ENCODE measurements around the gene CD300C. TPM values are rescaled to one million over a fixed set of nuclear protein-coding genes. Genes with fewer than 3 reads are reported as not detected.
"Not testable (repeated sequence)": the region's sequence is repeated elsewhere in the genome, so short reads cannot be mapped to it uniquely, and the experiment has no call there.

Gene CD300C
- total RNA-seq, 1 donor from 2014 or later, result not detected

DNA sequence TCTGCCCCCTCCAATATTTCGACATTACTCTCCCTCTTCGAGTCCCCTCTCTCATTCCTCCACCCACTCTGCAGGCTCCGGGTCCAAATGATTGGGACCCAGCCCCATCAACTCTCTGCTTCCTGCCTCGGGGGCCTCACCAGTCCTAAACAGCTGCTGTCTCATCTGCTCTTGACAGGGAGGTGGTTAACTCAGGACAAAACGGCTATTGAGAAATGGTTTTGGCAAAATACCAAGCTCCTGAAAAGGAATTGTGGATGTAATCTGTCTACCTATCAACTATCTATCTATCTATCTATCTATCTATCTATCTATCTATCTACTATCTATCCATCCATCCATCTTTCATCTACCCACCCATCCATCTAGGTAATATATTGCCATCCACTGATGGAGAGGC, 19.2 kb upstream of the CD300C start:
- FAIRE-seq (no peak), DNase-seq (ENCODE audit: low spot score in 2 of 2) (no peak)

DNA sequence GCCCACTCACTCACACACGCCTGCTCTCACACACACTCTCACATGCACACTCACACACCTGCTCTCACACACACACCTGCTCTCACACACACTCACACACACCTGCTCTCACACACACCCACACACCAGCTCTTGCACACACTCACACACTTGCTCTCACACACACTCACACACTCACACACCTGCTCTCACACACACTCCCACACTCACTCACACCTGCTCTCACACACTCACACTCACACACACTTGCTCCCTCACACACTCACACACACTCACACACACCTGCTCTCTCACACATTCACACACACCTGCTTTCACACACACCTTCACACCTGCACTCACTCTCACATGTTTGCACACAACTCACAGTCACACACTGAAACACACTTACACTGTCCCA, 17.4 kb upstream of the CD300C start:
- FAIRE-seq, result no peak
- no peak for DNase-seq (ENCODE audit: low spot score in 2 of 2)

DNA sequence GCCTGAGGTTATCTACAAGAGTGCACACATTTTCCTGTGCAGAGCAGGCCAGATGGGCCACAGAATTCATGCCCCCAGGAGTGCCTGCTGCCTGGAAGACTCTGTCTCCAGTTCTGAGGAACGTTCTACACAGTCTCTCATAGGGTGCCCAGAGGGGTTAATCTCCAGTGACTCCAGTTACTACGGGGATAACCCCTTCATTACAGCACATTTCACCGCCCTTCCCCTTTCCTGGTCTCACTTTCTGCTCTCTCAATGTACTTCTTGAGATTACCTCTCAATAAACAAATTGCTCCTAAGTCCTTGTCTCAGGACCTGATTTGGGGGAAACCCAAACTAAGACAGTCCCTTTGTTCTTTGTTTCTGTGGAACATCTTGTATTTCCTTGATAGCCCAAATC, 15.7 kb upstream of the CD300C start:
- FAIRE-seq (no peak), DNase-seq (ENCODE audit: low spot score in 2 of 2) (no peak)

DNA sequence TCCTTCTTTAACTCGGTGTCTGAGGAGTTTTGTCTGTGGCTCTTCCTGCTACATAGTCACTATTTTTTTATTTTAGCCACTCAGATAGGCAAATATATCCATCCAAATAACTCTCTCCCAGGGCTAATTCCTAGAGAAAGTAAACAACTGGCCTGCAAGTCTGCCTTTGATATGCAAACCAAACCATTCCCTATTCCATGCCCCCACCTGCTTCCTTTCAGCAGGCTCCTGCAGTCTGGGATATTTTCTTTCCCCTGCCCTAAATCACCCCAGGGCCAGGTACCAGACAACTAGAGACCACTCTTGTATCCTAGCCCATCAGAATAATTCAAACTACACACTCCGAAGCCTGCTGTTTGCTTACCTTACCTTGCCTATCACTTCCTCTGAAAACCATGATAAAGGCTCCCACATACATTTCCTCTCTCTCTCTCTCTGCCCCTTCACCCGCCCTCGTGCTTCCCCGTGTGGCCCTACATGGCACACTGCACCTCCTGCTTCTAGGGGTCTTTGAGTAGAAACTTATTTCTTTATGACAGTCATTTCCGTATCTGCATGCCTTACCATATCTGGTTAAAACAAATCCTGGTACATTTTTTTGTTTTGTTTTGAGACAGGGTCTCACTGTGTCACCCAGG, 13.1 kb upstream of the CD300C start:
- FAIRE-seq (no peak), DNase-seq (ENCODE audit: low spot score in 2 of 2) (no peak)

DNA sequence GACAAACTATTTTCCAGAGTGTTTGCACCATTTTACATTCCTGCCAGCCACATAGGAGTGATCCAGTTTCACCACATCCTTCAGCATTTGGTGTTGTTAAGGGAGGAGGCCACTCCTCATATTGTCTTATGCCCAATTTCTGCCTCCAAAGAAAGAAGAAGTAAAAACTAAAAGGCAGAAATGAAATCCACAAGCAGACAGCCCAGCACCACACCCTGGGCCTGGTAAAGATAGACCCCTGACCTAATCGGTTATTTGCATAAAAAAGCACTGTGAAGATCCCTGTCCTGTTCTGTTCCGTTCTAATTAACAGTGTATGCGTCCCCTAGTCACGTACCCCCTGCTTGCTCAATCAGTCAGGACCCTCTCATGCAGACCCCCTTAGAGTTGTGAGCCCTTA, 12.5 kb upstream of the CD300C start:
- not testable (repeated sequence) for DNase-seq (ENCODE audit: low spot score in 2 of 2); FAIRE-seq

DNA sequence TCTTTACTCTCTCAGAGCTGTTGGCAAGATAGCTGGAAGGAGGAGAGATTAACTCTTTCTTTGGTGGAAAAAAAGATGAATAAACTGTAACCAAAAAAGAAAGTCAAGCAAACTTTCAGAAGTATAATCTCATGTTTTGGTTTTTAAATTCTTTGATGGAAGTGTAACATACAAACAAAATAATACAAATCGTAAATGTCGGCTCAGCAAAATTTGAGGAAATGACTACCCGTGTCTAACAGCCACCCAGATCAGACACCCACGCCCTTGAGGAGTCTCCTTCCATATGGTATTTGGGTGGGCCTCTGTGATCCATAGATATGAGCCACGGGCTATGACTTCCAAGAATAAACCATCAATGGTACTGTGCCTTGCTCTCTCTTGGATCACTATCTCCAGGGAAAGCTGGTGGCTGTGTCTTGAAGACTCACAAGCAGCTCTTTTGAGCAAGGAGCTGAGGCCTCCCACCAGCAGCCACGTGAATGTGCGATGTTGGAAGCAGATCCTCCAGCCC, 9.6 kb upstream of the CD300C start:
- no peak for FAIRE-seq
- no peak for DNase-seq (ENCODE audit: low spot score in 2 of 2)

DNA sequence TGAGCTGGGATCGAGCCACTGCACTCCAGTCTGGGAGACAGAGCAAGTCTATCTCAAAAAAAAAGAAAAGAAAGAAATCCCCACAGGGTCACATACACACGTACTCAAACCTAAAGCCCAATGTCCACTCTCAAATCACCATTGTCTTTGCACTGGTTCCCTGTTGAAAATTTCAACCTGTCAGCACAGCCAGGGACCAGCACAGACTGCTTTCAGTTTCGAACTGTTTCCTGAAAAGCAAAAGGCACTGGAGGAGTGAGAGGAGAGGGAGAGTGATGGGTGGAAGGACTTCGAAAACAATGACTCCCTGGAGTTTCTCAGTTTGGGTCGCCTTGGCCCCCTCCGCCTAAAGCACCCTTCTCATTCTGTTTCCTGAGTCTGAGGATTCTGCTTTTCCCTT, 9.0 kb upstream of the CD300C start:
- FAIRE-seq, result no peak

DNA sequence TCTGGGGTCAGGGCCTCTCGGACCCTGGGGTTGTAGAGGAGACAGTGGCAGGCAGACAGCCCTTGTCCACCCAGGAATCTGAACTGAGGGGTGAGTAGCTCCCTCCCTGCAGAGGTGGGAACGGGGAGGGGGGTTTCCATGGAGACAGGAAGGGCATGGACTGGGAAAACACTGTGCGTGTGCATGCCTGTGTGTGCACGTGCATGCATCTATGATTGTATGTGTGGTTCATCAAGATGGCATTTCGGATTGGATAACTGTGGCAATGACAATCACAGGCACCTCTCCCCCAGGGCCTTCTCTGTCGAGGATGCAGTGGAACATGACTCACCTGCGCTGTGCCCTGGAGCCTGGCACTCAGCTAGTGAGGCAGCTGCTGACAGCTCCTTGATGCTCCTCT, 6.1 kb upstream of the CD300C start:
- no peak for DNase-seq (ENCODE audit: low spot score in 2 of 2)

More for the DNA sequence above, 9.0 kb upstream of the CD300C start:
- no peak for DNase-seq (ENCODE audit: low spot score in 2 of 2)

DNA sequence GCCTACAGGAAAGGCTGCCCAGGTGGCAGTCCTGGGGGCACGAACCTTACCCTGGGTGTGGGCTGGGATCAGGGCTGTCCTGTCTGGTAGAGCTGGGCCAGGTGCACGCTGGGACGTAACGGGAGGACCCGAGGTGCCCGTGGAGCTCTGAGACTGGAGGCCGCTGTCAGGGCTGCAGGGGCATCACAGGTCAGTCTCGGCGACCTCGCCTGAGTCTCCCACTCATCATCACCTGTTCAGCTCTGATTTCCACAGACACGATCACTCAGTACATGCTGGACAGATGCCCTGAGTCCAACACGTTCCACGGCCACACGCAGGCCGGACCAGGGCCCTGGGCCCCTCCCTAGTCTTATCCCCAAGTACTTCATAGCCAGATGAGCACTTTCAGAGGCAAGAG, 4.7 kb upstream of the CD300C start:
- FAIRE-seq (no peak), DNase-seq (ENCODE audit: low spot score in 2 of 2) (no peak)

More for the DNA sequence above, 6.1 kb upstream of the CD300C start:
- no peak for FAIRE-seq

DNA sequence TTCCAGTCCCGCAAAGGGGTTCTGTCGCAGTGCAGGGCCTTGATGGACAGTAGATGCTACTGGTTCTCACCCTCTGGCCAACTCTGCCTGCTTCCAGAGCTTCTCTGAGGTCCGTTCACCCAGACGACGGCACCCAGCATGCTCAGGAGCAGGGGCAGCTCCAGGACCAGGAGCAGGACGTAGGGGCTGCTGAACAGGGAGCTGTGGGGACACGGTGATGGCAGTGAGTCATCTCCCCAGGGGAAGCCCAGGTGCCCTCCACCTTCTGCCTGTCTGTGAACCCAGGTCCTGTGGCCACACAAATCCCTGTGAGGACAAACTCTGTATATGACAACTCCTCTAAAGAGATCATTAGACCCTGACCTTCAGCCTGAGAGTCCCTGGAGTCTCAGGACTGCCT, 3.4 kb upstream of the CD300C start:
- DNase-seq (ENCODE audit: low spot score in 2 of 2) (no peak), FAIRE-seq (no peak)

DNA sequence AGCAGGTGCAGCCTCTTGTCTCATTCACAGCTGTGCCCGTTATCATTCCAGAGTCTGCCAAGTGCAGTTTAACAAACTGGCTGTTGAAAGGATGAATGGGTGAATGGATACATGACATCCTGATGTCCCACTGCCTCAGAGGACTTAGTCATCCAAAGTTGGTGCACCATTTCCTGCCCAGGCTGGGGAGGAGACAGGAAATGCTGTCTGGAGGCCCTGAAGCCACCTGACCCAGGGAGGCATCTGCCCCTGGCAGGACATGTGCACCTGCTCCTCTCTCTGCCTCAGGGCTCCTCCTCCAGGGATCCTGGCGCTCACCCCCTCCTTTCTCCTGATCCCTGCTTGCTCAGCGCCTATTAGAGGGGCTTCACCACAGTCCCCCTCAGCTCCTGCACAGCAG, 1.8 kb upstream of the CD300C start:
- FAIRE-seq, result no peak
- no peak for DNase-seq (ENCODE audit: low spot score in 2 of 2)

DNA sequence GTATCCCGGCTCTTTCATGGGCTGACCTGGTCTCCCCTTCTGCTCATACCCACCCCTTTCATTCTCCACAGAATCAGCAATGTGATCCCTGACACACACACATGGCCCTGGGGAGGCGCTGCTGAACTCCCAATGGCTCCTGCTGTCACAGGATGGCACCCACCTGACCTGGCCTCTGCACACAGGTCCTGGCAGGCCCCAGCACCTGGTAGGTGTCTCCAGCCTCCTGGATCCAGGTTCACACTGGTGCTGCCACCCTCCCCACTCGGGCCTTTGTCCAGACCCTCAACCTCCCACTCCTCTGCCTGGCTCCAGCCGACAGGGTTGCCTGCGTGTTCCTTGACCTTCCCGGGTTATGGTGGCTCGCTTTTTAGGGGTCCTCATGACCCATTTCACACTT, 1.3 kb upstream of the CD300C start:
- FAIRE-seq (no peak), DNase-seq (ENCODE audit: low spot score in 2 of 2) (no peak)

DNA sequence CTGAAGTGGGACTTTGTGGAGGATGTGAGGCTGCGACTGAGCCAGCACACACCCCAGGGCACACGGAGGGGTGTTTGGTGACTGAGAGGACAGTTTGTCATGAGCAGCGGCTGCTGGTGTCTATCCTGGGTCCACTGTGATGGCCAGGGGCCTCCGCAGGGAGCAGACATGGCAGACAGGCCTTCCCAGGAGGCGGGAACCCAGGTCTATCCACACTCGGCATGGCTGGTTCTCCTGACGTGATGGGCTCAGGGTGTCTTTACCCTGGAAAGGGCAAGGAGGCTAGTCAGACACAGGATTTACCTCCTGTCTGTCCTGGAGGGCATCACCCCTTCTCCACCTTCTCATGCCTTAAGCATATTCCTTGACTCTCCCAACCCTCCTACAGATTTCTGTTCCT, 671 bp upstream of the CD300C start:
- no peak for DNase-seq (ENCODE audit: low spot score in 2 of 2)
- no peak for FAIRE-seq

DNA sequence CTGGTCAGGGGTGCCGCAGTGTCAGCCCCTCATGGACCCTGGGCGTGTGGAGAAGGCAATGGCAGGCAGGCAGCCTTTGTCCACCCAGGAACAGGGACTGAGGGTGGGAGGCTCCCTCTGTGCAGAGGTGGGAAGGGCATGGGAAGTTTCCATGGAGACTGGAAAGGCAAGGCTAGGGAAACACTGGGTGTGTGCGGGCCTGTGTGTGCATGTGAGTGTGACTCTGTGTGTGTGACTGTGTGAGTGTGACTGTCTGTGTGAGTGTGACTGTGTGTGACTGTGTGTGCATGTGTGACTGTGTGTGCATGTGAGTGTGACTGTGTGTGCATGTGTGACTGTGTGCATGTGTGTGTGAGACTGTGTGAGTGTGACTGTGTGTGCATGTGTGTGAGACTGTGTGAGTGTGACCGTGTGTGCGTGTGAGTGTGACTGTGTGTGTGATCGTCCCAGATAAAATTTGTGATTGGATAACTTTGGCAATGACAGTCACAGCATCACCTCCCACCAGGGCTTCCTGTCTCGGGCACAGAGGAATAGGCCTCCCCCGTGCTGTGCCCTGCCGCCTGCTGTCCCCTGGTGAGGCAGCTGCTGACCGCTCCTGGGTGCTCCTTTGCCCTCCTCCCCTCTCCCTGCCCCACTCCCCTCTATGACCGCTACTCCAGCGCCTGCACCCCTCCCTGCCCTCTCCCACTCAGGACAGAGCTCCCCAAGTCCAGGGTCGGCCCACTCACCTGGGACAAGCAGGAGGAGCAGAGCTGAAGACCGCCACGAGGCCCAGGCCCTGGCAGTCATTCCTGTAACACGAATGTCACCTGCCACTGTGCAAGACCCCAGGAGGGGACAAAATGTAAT, 698 bp downstream of the CD300C start:
- DNase-seq (ENCODE audit: low spot score in 2 of 2) (no peak), FAIRE-seq (no peak)

DNA sequence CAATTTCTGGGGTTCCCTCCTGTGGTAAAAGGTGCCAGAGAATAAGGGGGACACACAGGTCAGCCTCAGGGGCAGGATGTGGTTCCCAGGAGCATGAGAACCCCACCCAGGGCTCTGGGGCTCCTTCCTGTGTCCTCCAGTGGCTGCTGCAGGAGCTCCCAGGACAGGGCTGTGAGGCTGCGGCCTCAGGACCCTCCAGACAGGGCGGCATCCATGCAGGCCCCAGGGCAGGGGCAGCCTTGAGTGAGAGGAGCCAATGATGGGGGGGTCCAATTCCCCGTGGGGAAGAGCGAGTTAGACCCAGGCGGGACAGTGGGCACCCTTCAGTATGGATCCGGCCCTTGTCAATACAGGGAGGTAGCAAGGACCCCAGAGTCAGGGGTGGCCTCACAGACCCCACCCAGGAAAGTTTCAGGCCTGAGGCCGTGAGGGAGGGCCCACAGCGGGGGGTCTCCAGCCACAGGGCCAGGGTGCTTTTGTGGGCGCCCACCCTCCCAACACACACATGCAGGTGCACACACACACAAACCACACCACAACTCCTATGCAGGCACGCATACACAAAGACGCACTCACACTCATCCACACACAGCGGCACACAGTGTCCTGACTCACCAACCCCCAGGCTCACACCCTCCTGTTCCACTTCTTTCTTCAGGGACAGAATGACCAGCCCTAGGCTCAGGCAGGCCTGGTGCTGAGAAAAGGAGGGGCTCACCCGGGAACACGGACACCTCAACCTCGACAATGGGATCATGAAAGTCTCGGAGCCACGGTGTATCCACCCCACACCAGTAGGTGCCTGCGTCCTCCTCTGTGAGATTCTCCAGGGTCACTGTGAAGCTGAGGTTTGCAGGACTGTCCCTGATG, 1.8 kb downstream of the CD300C start:
- FAIRE-seq, result no peak

DNA sequence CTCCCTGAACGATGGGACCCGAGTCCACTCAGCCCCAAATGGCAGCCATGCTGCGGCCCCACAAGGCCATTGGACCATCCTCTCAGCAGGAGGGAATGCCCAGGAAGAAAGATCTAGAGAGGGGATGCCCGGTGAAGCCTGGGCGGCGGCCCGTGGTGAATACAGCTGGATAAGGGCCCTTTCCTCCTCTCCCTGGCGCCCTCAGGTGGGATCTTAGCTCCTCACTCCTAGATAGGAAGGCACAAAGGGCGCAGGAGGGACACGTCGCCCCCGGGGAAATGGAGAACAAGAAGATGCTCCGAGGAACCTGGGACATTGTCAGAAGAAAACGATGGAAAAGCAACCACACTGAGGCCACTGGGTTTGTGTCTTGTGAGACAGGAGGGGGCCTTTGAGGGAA, 2.5 kb downstream of the CD300C start:
- FAIRE-seq, result no peak
- DNase-seq (ENCODE audit: low spot score in 2 of 2), result no peak

More for the DNA sequence above, 1.8 kb downstream of the CD300C start:
- no peak for DNase-seq (ENCODE audit: low spot score in 2 of 2)

DNA sequence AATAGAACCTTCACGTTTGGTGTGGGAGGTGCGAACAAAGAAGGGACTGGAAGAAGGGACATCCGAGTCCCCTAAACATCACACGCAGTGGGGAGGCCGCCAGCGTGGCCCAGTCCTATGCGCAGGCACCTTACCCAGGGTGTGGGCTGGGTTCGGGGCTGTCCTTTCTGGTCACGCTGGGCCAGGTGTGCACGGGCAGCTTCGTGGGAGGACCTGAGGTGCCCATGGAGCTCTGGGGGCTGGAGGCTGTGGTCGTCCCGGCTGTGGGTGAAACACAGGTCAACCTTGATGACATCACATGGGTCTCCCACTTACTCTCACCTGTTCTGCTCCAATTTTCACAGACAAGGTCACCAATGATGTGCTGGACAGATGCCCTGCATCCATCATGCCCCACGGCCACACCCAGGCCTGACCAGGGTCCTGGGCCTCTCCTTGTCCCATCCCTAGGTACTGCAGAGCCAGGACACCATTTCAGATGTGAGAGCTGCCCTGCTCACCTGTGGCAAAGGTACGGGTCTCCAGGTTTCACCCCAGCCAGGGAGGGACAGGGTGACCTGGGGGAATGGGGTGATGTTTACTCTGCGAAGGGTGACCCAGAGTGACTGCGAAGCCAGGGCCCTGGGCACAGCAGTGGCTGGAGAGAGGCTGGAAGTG, 3.1 kb downstream of the CD300C start:
- FAIRE-seq (no peak), DNase-seq (ENCODE audit: low spot score in 2 of 2) (no peak)

DNA sequence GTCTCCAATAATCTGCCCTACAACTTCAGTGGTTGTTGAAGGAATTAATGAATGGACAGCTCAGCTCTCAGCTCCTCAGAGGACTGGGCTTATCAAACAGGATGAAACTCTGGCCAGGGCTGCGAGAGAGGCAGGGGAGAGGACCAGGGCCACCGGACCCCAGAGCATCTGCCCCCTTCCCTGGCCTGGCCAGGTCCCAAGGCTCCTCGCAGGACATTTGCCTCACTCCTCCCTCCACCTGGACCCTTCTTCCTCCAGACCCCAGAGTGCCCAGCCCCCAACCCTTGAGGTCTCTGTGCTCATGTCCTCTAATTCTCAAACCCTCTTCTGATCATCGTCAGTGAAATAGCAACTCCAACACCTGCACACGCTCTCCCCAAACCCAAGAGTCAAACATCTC, 3.7 kb downstream of the CD300C start:
- DNase-seq (ENCODE audit: low spot score in 2 of 2) (no peak), FAIRE-seq (no peak)

DNA sequence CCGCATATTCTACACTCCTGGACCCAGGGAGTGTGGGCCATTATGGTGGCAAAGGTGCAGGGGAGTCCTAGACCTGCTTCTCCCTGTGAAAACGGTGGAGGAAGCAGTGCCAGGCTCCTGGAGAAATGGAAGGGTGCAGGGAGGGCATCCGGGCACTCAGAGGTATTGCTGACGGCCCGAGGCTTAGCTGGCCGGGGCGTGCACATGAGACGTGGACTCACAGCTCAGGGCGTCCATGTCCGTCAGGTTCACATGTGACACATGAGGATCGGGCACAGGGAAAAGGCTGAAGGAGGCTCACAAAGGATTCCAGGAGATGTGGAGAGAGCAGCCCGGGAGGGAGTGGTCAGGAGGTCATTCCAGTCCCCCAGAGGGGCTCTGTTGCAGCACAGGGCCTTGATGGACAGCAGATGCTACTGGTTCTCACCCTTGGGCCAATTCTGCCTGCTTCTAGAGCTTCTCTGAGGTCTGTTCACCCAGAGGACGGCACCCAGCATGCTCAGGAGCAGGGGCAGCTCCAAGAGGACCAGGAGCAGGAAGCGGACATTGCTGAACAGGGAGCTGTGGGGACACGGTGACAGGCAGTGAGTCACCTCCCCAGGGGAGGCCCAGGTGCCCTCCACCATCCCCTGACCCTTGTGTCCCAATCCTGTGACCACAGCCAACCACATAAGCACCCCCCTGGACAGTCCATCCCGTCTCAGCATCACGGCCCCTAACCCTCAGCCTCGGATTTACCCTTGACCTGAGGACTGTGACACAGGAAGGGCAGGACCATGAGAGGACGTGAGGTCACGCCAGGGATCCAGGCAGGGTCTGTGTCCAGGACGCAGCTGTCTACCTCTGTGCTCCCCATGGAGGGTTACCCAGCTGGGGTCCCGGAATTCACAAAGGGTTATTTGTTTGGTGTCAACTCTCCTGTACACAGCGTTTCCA, 4.5 kb downstream of the CD300C start:
- no peak for FAIRE-seq
- DNase-seq (ENCODE audit: low spot score in 2 of 2), result no peak
